ENCODE results near the gene DPF3. TPM values are rescaled to one million over a fixed set of nuclear protein-coding genes. Genes with fewer than 3 reads are reported as not detected.
A peak's percentile ranks its signal among the peaks of the same experiment; 100 is the strongest.

Gene DPF3
- total and polyA plus RNA-seq, 9 of the 15 experiments (the other 6 are each of a cell fraction or from before 2014, with no cell fraction given): 0.21 to 4.9 (median 1.2) TPM

DNA sequence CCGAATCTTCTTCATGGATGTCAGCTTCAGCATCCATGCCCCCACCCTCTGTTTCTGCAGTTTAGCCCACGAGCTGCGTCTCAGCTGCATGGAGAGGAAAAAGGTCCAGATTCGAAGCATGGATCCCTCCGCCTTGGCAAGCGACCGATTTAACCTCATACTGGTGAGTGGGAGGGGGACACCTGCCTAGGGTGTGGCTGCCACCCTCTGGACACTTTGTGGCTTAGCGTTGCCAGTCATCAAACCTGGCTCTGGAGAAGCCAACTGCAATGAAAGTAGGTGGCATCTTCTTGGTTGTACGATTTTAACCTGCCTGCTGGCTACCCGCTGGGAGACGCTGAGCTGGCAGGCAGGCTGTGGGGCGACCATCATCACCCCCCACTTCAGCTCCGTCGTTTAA is 49.0 kb upstream of the DPF3 start:
- Histone ChIP-seq H2AFZ (ENCODE audit: low read depth, low read length) (no peak overlapping the region), H3K9me1 (ENCODE audit: control insufficient read depth, insufficient read depth, low read length) (no peaks in the 10 kb centered on the region), H3K9ac (ENCODE audit: insufficient read depth in 1 of 2, low read depth in 2 of 2, low read length in 2 of 2) (no peak overlapping the region), H3K4me3 (no peak overlapping the region), H3K36me3 (ENCODE audit: control insufficient read depth, insufficient read depth, low read length) (peaks cover 78% of the 10 kb centered on the region; the same call in 2 of the 3 replicates), H3K9me3 (replicated peaks; ENCODE audit: control insufficient read depth, insufficient read depth, low read depth, low read length) (no peaks in the 10 kb centered on the region), H4K20me1 (replicated peaks; ENCODE audit: control insufficient read depth, insufficient read depth, low read length) (no peaks in the 10 kb centered on the region), H3K27me3 (ENCODE audit: control insufficient read depth in 2 of 2, insufficient read depth in 2 of 2, low read length in 2 of 2) (no peaks in the 10 kb centered on the region), H3K79me2 (ENCODE audit: control insufficient read depth, insufficient read depth, low read length) (no peaks in the 10 kb centered on the region), H3K4me1 (replicated peaks in 1 of 2; ENCODE audit: control insufficient read depth in 2 of 2, insufficient read depth in 2 of 2, low read length in 2 of 2) (no peaks in the 10 kb centered on the region; a peak in 2 of 5 replicates), H3K27ac (ENCODE audit: extremely low read depth, low read depth, low read length) (no peak overlapping the region), H3K4me2 (ENCODE audit: insufficient read depth, low read length) (no peak overlapping the region)
- BruUV-seq (replicated peaks): no TSS peak
- 94% methylated on average over 12 of the region's 14 CpGs for WGBS (ENCODE audit: insufficient coverage, low coverage, missing lambda C conversion rate)
- POLR2A ChIA-PET: interaction anchor here (1.6 kb wide), 1 partner anchor 20 kb away, joined by 4 read pairs; no protein-coding TSS in a partner anchor
- CTCF ChIA-PET (ENCODE audit: low intra/inter-chr PET ratio): no interaction called here
- FAIRE-seq: no peak
- DNase-seq (ENCODE audit: extremely low read depth in 1 of 4, low spot score in 3 of 4): no peak
- intact Hi-C loops (cut with micrococcal nuclease): no loop called here
- no peak for ATAC-seq
- in situ Hi-C loops (cut with MboI): no loop called here
- TF ChIP-seq, protein P1, sequence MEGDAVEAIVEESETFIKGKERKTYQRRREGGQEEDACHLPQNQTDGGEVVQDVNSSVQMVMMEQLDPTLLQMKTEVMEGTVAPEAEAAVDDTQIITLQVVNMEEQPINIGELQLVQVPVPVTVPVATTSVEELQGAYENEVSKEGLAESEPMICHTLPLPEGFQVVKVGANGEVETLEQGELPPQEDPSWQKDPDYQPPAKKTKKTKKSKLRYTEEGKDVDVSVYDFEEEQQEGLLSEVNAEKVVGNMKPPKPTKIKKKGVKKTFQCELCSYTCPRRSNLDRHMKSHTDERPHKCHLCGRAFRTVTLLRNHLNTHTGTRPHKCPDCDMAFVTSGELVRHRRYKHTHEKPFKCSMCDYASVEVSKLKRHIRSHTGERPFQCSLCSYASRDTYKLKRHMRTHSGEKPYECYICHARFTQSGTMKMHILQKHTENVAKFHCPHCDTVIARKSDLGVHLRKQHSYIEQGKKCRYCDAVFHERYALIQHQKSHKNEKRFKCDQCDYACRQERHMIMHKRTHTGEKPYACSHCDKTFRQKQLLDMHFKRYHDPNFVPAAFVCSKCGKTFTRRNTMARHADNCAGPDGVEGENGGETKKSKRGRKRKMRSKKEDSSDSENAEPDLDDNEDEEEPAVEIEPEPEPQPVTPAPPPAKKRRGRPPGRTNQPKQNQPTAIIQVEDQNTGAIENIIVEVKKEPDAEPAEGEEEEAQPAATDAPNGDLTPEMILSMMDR (IDR thresholded peaks at IDR 0.05 in 2 of 3, conservative IDR thresholded peaks at IDR 0.05 in 1 of 3; ENCODE audit: insufficient read depth in 2 of 3, low read depth in 1 of 3, low read length in 3 of 3): peak in 1 of 3 experiments; percentile 23; a peak in 2 of 6 replicates
- TF ChIP-seq, protein P2, sequence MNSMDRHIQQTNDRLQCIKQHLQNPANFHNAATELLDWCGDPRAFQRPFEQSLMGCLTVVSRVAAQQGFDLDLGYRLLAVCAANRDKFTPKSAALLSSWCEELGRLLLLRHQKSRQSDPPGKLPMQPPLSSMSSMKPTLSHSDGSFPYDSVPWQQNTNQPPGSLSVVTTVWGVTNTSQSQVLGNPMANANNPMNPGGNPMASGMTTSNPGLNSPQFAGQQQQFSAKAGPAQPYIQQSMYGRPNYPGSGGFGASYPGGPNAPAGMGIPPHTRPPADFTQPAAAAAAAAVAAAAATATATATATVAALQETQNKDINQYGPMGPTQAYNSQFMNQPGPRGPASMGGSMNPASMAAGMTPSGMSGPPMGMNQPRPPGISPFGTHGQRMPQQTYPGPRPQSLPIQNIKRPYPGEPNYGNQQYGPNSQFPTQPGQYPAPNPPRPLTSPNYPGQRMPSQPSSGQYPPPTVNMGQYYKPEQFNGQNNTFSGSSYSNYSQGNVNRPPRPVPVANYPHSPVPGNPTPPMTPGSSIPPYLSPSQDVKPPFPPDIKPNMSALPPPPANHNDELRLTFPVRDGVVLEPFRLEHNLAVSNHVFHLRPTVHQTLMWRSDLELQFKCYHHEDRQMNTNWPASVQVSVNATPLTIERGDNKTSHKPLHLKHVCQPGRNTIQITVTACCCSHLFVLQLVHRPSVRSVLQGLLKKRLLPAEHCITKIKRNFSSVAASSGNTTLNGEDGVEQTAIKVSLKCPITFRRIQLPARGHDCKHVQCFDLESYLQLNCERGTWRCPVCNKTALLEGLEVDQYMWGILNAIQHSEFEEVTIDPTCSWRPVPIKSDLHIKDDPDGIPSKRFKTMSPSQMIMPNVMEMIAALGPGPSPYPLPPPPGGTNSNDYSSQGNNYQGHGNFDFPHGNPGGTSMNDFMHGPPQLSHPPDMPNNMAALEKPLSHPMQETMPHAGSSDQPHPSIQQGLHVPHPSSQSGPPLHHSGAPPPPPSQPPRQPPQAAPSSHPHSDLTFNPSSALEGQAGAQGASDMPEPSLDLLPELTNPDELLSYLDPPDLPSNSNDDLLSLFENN (IDR thresholded peaks at IDR 0.05; ENCODE audit: low read depth in 2 of 2, low read length in 2 of 2): no peak

Measured in K562 (cell line).